HepG2 (cell line): ENCODE results near the gene TXNL4A. TPM values are rescaled to one million over a fixed set of nuclear protein-coding genes. Genes with fewer than 3 reads are reported as not detected.
A peak's percentile ranks its signal among the peaks of the same experiment; 100 is the strongest.

Source experiments
- BCL6 ChIP-seq: IDR thresholded peaks from 2 replicates; pipeline ENCODE4 v1.6.1; 2016; ENCODE audit warnings: missing genetic modification reagents, missing compliant biosample characterization
- CBX2 ChIP-seq, 2 experiments: fragments of 200-600 bp in 1 of 2; sonication (generic); formaldehyde crosslinking in 1 of 2; IDR thresholded peaks; 2 replicates each; pipeline versions ENCODE4 v1.7.0 to v1.8.1; 2018 to 2022; ENCODE audit warnings: low read depth in 2 of 2, low read length in 1 of 2, mild to moderate bottlenecking in 1 of 2, missing genetic modification reagents in 1 of 2
- FOXK2 ChIP-seq: fragments of 450-650 bp; IDR thresholded peaks from 2 replicates; pipeline ENCODE4 v1.6.1; 2016
- GABPA ChIP-seq, 2 experiments: IDR thresholded peaks; 2 replicates each; pipeline ENCODE4 v1.6.1; 2011 to 2016; ENCODE audit warnings: low read depth in 2 of 2, low read length in 1 of 2, missing biosample characterization in 1 of 2, missing genetic modification characterization in 1 of 2
- HNF1A ChIP-seq, 2 experiments: sonication (generic) in 1 of 2; formaldehyde crosslinking in 1 of 2; IDR thresholded peaks; 2 replicates each; pipeline versions ENCODE4 v1.4.0 to v1.6.1; 2016 to 2020; ENCODE audit warnings: borderline replicate concordance in 1 of 2, low read depth in 1 of 2, mild to moderate bottlenecking in 1 of 2, missing genetic modification reagents in 1 of 2
- HNF4A ChIP-seq: sonication (generic); formaldehyde crosslinking; IDR thresholded peaks from 2 replicates; pipeline ENCODE4 v1.4.0; 2020; ENCODE audit warnings: missing genetic modification reagents
- MAFF ChIP-seq: IDR thresholded peaks from 2 replicates; pipeline ENCODE4 v1.6.1; 2011; ENCODE audit warnings: low read depth, low read length, improper control_type of control experiment
- MATR3 ChIP-seq: sonication (generic); formaldehyde crosslinking; IDR thresholded peaks from 2 replicates; pipeline ENCODE4 v1.4.0; 2020; ENCODE audit warnings: missing genetic modification reagents
- MED13 ChIP-seq: sonication (generic); formaldehyde crosslinking; IDR thresholded peaks from 2 replicates; pipeline ENCODE4 v1.5.0; 2020; ENCODE audit warnings: missing genetic modification reagents
- MYC ChIP-seq: sonication (generic); formaldehyde crosslinking; IDR thresholded peaks from 2 replicates; pipeline ENCODE4 v1.9.0; 2021; ENCODE audit warnings: missing genetic modification reagents, borderline replicate concordance
- NPAS2 ChIP-seq: sonication (generic); formaldehyde crosslinking; IDR thresholded peaks from 2 replicates; pipeline ENCODE4 v1.8.0; 2022; ENCODE audit warnings: mild to moderate bottlenecking, missing genetic modification reagents, borderline replicate concordance
- PLRG1 ChIP-seq: fragments of 450-650 bp; conservative IDR thresholded peaks from 2 replicates; pipeline ENCODE4 v1.6.1; 2016
- POLR2A ChIP-seq, 2 experiments: IDR thresholded peaks; 2 replicates each; pipeline ENCODE4 v1.6.1; 2011; ENCODE audit warnings: low read depth in 2 of 2, low read length in 2 of 2, mild to moderate bottlenecking in 1 of 2, moderate library complexity in 1 of 2; ENCODE audit not compliant: insufficient read depth in 1 of 2
- RAD51 ChIP-seq: fragments of 450-650 bp; IDR thresholded peaks from 2 replicates; pipeline ENCODE4 v1.6.1; 2016; ENCODE audit warnings: borderline replicate concordance
- RARG ChIP-seq: sonication (generic); formaldehyde crosslinking; IDR thresholded peaks from 2 replicates; pipeline ENCODE4 v1.4.0; 2020; ENCODE audit warnings: low read depth, mild to moderate bottlenecking, missing genetic modification reagents
- REXO4 ChIP-seq: sonication (generic); formaldehyde crosslinking; IDR thresholded peaks from 2 replicates; pipeline ENCODE4 v1.8.0; 2022; ENCODE audit warnings: missing genetic modification reagents, mild to moderate bottlenecking, borderline replicate concordance
- SMC3 ChIP-seq: IDR thresholded peaks from 2 replicates; pipeline ENCODE4 v1.6.1; 2011; ENCODE audit warnings: low read length, improper control_type of control experiment
- SOX5 ChIP-seq: IDR thresholded peaks from 2 replicates; pipeline ENCODE4 v1.6.1; 2016; ENCODE audit warnings: borderline replicate concordance
- STAG1 ChIP-seq: sonication (generic); formaldehyde crosslinking; IDR thresholded peaks from 2 replicates; pipeline ENCODE4 v1.4.0; 2020; ENCODE audit warnings: missing genetic modification reagents
- SUZ12 ChIP-seq: fragments of 150-350 bp; IDR thresholded peaks from 2 replicates; pipeline ENCODE4 v1.6.1; 2014; ENCODE audit warnings: low read depth, low read length
- ZNF234 ChIP-seq: sonication (generic); formaldehyde crosslinking; conservative IDR thresholded peaks from 2 replicates; pipeline ENCODE4 v1.5.1; 2020; ENCODE audit warnings: mild to moderate bottlenecking, missing genetic modification reagents
- ZNF275 ChIP-seq: sonication (generic); formaldehyde crosslinking; IDR thresholded peaks from 2 replicates; pipeline ENCODE4 v1.8.0; 2022; ENCODE audit warnings: missing genetic modification reagents, mild to moderate bottlenecking, inconsistent platforms, borderline replicate concordance
- ZNF317 ChIP-seq: sonication (generic); formaldehyde crosslinking; IDR thresholded peaks from 2 replicates; pipeline ENCODE4 v1.5.0; 2020; ENCODE audit warnings: mild to moderate bottlenecking, missing genetic modification reagents
- ZNF333 ChIP-seq: sonication (generic); formaldehyde crosslinking; IDR thresholded peaks from 2 replicates; pipeline ENCODE4 v1.4.0; 2020; ENCODE audit warnings: mild to moderate bottlenecking, missing genetic modification reagents, borderline replicate concordance
- ZNF460 ChIP-seq: sonication (generic); formaldehyde crosslinking; IDR thresholded peaks from 2 replicates; pipeline ENCODE4 v1.5.1; 2020; ENCODE audit warnings: missing genetic modification reagents, mild to moderate bottlenecking, borderline replicate concordance
- ZNF569 ChIP-seq: sonication (generic); formaldehyde crosslinking; IDR thresholded peaks from 2 replicates; pipeline ENCODE4 v1.5.0; 2020; ENCODE audit warnings: mild to moderate bottlenecking, missing genetic modification reagents, moderate library complexity, borderline replicate concordance
- ZNF749 ChIP-seq: sonication (generic); formaldehyde crosslinking; IDR thresholded peaks from 2 replicates; pipeline ENCODE4 v1.8.0; 2022; ENCODE audit warnings: mild to moderate bottlenecking, missing genetic modification reagents, moderate library complexity, borderline replicate concordance
- polyA plus RNA-seq, 8 experiments: library from polyadenylated mRNA; depleted of rRNA in 3 of 8; stranded (reverse) in 7 of 8; unstranded in 1 of 8; fragments of >200 nt; fragmentation: Illumina TruSeq in 4 of 8; extraction: Trizol in 4 of 8; gene quantifications; 2 replicates each; pipeline versions ENCODE4 v1.2.1 to v1.2.3, GENCODE V29; 2011 to 2016; ENCODE audit warnings: low read depth in 4 of 8, missing spikeins in 1 of 8, mixed read lengths in 1 of 8; ENCODE audit not compliant: insufficient read depth in 1 of 8
- total RNA-seq, 5 experiments: library from RNA; depleted of rRNA; stranded (reverse); fragments of >200 nt; fragmentation: Illumina TruSeq; extraction: Trizol; gene quantifications; 2 replicates each; pipeline ENCODE4 v1.2.3, GENCODE V29; 2016; ENCODE audit warnings: low read depth in 1 of 5

TXNL4A gene
- total and polyA plus RNA-seq, 2 of the 13 experiments (the other 11 are each of a cell fraction or from before 2014, with no cell fraction given): 172 to 202 TPM

DNA sequence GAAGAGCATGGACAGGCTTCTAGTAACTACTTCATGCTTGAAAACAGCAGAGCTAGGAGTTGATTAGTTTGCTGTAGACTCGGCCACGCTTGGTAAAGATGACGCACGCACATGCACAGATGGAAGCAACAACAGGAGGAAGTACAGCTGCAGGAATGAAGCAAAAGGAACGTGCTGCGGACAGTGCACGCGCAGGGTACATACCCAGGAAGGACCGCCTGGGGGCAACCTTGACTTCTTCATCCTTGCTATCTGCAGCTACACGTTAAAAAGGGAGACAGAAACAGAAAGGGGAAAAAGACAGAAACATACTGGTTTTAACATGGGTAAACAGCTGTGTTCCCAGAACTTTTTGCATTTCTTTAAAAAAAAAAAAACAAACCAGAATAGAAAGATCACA is 54.6 kb downstream of the TXNL4A start (continued):
- TF ChIP-seq HNF1A (IDR thresholded peaks at IDR 0.05; ENCODE audit: low read depth) (no peak), HNF1A (CRISPR knock-in tag; IDR thresholded peaks at IDR 0.05; ENCODE audit: borderline replicate concordance) (no peak), ZNF749 (CRISPR knock-in tag) (no peak), SMC3 (peak; percentile 74), ZNF317 (peak; percentile 71), ZNF569 (CRISPR knock-in tag) (no peak), NPAS2 (CRISPR knock-in tag) (no peak), SUZ12 (no peak), PLRG1 (no peak), POLR2A (IDR thresholded peaks at IDR 0.05; ENCODE audit: insufficient read depth in 1 of 2, low read depth in 2 of 2, low read length in 2 of 2) (no peak), MYC (CRISPR knock-in tag) (peak; percentile 80; the same call in 1 of the 2 replicates), REXO4 (CRISPR knock-in tag) (no peak), FOXK2 (peak; percentile 61), MAFF (no peak), SOX5 (CRISPR knock-in tag) (no peak), HNF4A (no peak), ZNF333 (CRISPR knock-in tag) (no peak), CBX2 (IDR thresholded peaks at IDR 0.05; ENCODE audit: low read depth, low read length) (no peak), CBX2 (CRISPR knock-in tag; IDR thresholded peaks at IDR 0.05; ENCODE audit: low read depth) (no peak), MED13 (no peak), ZNF460 (CRISPR knock-in tag) (no peak), BCL6 (CRISPR knock-in tag) (no peak), RAD51 (no peak), STAG1 (CRISPR knock-in tag) (peak; percentile 90), MATR3 (no peak), ZNF275 (CRISPR knock-in tag) (no peak), GABPA (IDR thresholded peaks at IDR 0.05; ENCODE audit: low read depth, low read length) (no peak), GABPA (CRISPR knock-in tag; IDR thresholded peaks at IDR 0.05; ENCODE audit: low read depth) (peak; percentile 42; the same call in 1 of the 2 replicates), RARG (CRISPR knock-in tag) (no peak), ZNF234 (no peak)
